Stomach smooth muscle (tissue), 2 donors: ENCODE data around the gene POLR3B.
"Not testable (repeated sequence)": the region's sequence is repeated elsewhere in the genome, so short reads cannot be mapped to it uniquely, and the experiment has no call there.

ENCODE experiments used
- H3K27ac ChIP-seq: one replicate; pipeline ENCODE4 v1.7.0; 2013; ENCODE audit warnings: mild to moderate bottlenecking, low read length, inconsistent platforms
- H3K27me3 ChIP-seq, 2 donors: one replicate each; pipeline ENCODE4 v1.7.0; 2013; ENCODE audit warnings: low read length in 2 of 2; ENCODE audit not compliant: insufficient read depth in 2 of 2, control insufficient read depth in 1 of 2
- H3K36me3 ChIP-seq, 2 donors: one replicate each; pipeline ENCODE4 v1.7.0; 2013; ENCODE audit warnings: low read length in 2 of 2; ENCODE audit not compliant: control insufficient read depth in 2 of 2, insufficient read depth in 2 of 2
- H3K4me1 ChIP-seq: one replicate; pipeline ENCODE4 v1.7.0; 2013; ENCODE audit warnings: low read length; ENCODE audit not compliant: control insufficient read depth, insufficient read depth
- H3K4me3 ChIP-seq, 2 donors: one replicate each; pipeline ENCODE4 v1.7.0; 2013; ENCODE audit warnings: low read length in 2 of 2
- H3K9ac ChIP-seq, 2 donors: one replicate each; pipeline ENCODE4 v1.7.0; 2013; ENCODE audit warnings: low read length in 2 of 2, mild to moderate bottlenecking in 1 of 2
- H3K9me3 ChIP-seq, 2 donors: one replicate each; pipeline ENCODE4 v1.7.0; 2013; ENCODE audit warnings: low read length in 2 of 2; ENCODE audit not compliant: control insufficient read depth in 2 of 2
- donor health status: healthy.
- donor health status: Pancreatic carcinoma.

POLR3B gene

GRCh38 chr12:106461730-106462129 is 104.2 kb downstream of the POLR3B start:
- Histone ChIP-seq H3K4me1 (no peaks in the 10 kb centered on the region), H3K9me3 (no peaks in the 10 kb centered on the region), H3K27ac (no peak overlapping the region), H3K4me3 (no peak overlapping the region), H3K9ac (no peak overlapping the region), H3K36me3 (peaks cover 9 to 13% of the 10 kb centered on the region in 2 donors), H3K27me3 (no peaks in the 10 kb centered on the region)

- not testable (repeated sequence) for H3K27ac ChIP-seq, H3K9me3 ChIP-seq, H3K36me3 ChIP-seq, H3K9ac ChIP-seq, H3K4me3 ChIP-seq, H3K27me3 ChIP-seq, H3K4me1 ChIP-seq
Observed at GRCh38 chr12:106465605-106466004, 108.1 kb downstream of the POLR3B start.

GRCh38 chr12:106475662-106476061 is 118.1 kb downstream of the POLR3B start:
- not testable (repeated sequence) for H3K4me3 ChIP-seq, H3K9ac ChIP-seq, H3K36me3 ChIP-seq, H3K27ac ChIP-seq, H3K4me1 ChIP-seq, H3K9me3 ChIP-seq, H3K27me3 ChIP-seq

DNA sequence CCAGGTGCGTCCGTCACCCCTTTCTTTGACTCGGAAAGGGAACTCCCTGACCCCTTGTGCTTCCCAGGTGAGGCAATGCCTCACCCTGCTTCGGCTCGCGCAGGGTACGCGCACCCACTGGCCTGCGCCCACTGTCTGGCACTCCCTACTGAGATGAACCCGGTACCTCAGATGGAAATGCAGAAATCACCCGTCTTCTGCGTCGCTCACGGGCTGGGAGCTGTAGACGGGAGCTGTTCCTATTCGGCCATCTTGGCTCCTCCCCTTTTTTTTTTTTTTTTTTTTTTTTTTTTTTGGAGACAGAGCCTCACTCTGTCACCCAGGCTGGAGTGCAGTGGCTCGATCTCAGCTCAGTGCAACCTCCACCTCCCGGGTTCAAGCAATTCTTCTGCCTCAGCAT is 120.1 kb downstream of the POLR3B start:
- not testable (repeated sequence) for H3K4me3 ChIP-seq, H3K4me1 ChIP-seq, H3K9ac ChIP-seq, H3K36me3 ChIP-seq, H3K27ac ChIP-seq, H3K9me3 ChIP-seq, H3K27me3 ChIP-seq

DNA sequence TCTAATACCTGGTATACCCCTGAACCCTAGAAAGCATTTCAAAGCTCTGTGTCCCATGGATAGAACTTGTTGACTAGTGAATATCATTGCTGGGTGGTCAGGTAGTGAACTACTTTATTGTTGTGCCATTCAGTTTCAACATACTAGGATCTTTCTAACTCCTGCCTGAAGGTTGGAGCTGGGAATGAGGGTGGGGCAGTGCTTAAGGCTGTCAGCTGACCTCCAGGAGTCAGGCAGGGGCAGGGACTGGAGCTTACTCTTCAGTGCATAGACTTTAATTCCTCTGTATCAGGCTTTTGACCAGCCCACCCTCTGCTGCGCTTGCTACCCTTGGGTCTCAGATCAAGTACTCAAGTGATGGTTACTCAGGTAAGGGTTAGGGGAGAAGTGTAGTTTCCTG is 122.7 kb downstream of the POLR3B start:
- Histone ChIP-seq H3K36me3 (no peaks in the 10 kb centered on the region), H3K4me3 (no peak overlapping the region), H3K4me1 (no peaks in the 10 kb centered on the region), H3K27ac (no peak overlapping the region), H3K9me3 (no peaks in the 10 kb centered on the region), H3K9ac (no peak overlapping the region), H3K27me3 (no peaks in the 10 kb centered on the region)

DNA sequence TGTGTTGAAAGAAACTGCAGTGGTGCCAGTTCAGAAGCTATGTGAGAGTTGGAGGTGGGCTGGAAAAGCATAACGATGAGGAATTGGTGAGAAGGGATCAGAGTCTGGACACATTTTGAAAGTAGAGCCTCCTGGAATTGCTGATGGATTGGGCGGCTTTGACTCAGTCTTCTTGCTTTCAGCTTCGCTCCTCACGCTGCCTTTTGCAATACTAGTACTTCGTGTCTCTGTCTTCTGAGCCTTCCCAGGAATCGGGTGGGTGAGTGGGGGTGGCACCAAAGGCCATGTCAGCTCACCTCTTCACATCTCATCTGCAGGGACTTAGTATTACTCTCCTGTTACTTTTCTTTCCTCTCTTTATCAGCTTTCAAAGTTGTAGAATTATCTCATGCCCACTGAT is 123.7 kb downstream of the POLR3B start:
- H3K27me3 ChIP-seq: no peaks in the 10 kb centered on the region
- H3K4me1 ChIP-seq: no peaks in the 10 kb centered on the region
- H3K4me3 ChIP-seq: no peak overlapping the region
- no peak overlapping the region for H3K9ac ChIP-seq
- H3K27ac ChIP-seq: no peak overlapping the region
- no peaks in the 10 kb centered on the region for H3K9me3 ChIP-seq
- no peaks in the 10 kb centered on the region for H3K36me3 ChIP-seq

DNA sequence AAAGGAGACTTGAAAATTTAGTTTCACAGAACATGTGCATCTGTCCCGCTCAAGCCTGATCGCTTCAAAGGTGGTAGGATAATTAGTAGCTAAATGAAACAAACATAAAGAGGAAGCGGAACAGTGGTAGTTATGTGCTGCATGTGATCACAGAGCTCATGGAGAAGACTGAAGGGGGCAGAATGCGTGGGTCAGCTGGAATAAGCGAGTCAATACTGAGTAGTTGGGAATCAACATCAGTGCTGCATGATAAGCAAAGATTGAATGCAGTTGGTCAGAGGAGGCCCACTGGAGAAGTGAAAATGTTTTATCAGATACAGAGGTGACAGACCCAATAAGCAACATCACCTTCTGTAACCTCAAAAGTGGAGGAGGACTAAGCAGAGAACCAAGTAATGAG is 130.1 kb downstream of the POLR3B start:
- H3K4me1 ChIP-seq: no peaks in the 10 kb centered on the region
- H3K4me3 ChIP-seq: no peak overlapping the region
- H3K9me3 ChIP-seq: no peaks in the 10 kb centered on the region
- no peaks in the 10 kb centered on the region for H3K36me3 ChIP-seq
- no peaks in the 10 kb centered on the region for H3K27me3 ChIP-seq
- no peak overlapping the region for H3K9ac ChIP-seq
- no peak overlapping the region for H3K27ac ChIP-seq

DNA sequence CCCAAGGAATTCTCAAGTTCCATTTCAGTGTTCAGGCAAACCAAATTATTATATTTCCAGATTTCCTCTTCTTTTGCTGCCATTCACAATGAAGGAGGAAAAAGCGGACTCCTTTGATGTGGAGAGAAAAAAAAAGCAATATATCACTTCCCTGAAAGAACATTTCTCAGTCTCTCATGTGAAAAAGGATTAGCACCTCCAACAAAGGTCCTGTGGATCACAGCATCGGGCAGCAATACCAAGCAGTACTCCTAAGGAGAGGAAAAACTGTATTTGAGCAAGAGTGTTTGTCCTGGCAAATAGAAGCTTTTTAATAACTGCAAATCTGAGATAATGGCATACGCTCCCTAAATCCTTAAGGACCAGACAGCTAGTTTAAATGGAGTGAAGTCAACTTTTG is 131.3 kb downstream of the POLR3B start:
- Histone ChIP-seq H3K9me3 (no peaks in the 10 kb centered on the region), H3K9ac (no peak overlapping the region), H3K27ac (no peak overlapping the region), H3K4me3 (no peak overlapping the region), H3K36me3 (no peaks in the 10 kb centered on the region), H3K27me3 (no peaks in the 10 kb centered on the region), H3K4me1 (no peaks in the 10 kb centered on the region)

GRCh38 chr12:106490264-106490663 is 132.7 kb downstream of the POLR3B start:
- no peaks in the 10 kb centered on the region for H3K4me1 ChIP-seq
- H3K9me3 ChIP-seq: no peaks in the 10 kb centered on the region
- no peak overlapping the region for H3K4me3 ChIP-seq
- H3K36me3 ChIP-seq: no peaks in the 10 kb centered on the region
- no peak overlapping the region for H3K9ac ChIP-seq
- no peaks in the 10 kb centered on the region for H3K27me3 ChIP-seq
- no peak overlapping the region for H3K27ac ChIP-seq

DNA sequence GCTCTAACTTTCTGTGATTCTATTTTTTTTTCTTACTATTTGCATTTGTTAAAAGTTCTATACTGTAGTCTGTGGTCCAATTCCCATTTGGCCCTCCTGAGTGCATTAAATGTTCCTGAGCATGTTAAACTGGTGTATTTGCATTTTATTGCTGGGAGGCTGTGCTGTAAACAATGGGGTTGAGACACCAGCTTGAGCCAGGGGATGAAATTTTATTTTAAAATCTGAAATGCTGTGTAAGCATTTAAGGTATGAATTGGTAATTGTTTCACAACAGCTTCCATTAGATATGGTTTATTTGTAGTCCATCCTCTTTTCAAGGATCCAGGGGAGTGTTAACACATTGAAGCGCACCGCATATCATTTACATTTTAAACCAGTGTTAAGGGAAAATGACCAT is 135.3 kb downstream of the POLR3B start:
- H3K27ac ChIP-seq: no peak overlapping the region
- H3K27me3 ChIP-seq: no peaks in the 10 kb centered on the region
- no peak overlapping the region for H3K9ac ChIP-seq
- no peaks in the 10 kb centered on the region for H3K4me1 ChIP-seq
- H3K9me3 ChIP-seq: no peaks in the 10 kb centered on the region
- H3K4me3 ChIP-seq: no peak overlapping the region
- H3K36me3 ChIP-seq: peaks cover 4 to 7% of the 10 kb centered on the region in 2 donors

DNA sequence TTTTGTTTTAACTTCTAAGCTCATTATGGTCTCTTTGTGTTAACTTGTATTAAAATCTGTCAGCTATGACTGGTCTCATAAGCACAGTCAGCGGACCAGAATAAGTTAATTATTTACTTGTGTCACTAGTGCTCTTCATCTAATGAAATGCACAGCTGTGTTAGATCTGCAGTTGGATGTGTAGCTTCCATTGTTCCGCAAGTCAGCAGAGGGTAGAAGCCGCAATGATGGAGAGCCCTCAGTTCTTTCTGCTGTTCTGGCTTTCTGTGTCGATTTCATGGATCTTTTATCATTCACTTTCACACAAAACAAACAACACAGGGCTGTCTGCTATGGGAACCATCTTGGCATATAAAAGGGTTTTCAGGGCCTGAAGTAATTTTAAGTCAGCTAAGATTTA is 136.0 kb downstream of the POLR3B start:
- H3K4me1 ChIP-seq: no peaks in the 10 kb centered on the region
- peaks cover 5 to 7% of the 10 kb centered on the region in 2 donors for H3K36me3 ChIP-seq
- no peaks in the 10 kb centered on the region for H3K9me3 ChIP-seq
- no peak overlapping the region for H3K27ac ChIP-seq
- no peak overlapping the region for H3K9ac ChIP-seq
- H3K27me3 ChIP-seq: no peaks in the 10 kb centered on the region
- H3K4me3 ChIP-seq: no peak overlapping the region
